ENCODE results near the gene NAA60. TPM values are rescaled to one million over a fixed set of nuclear protein-coding genes. Genes with fewer than 3 reads are reported as not detected.

Gene NAA60
- polyA plus RNA-seq, 1 donor (not counting 4 experiments of a cell fraction or from before 2014, with no cell fraction given) = 30.3 TPM

GRCh38 chr16:3510416-3510815, 66.9 kb downstream of the NAA60 start:
- H3K27me3 ChIP-seq (ENCODE audit: control insufficient read depth, extremely low read depth, insufficient read depth, low read length) = no peaks in the 10 kb centered on the region
- no peaks in the 10 kb centered on the region for H3K9me1 ChIP-seq (ENCODE audit: control insufficient read depth, extremely low read depth, insufficient read depth, low read length)
- H2AFZ ChIP-seq (ENCODE audit: control insufficient read depth, low read length) = no peak overlapping the region
- FAIRE-seq (no peak), DNase-seq (ENCODE audit: low read depth, low spot score) (no peak)
- H3K9ac ChIP-seq (ENCODE audit: control insufficient read depth, extremely low read depth, insufficient read depth, low read length) = no peak overlapping the region
- peaks cover 8 to 15% of the 10 kb centered on the region in 2 experiments for H3K36me3 ChIP-seq (ENCODE audit: control insufficient read depth in 2 of 2, extremely low read depth in 1 of 2, insufficient read depth in 2 of 2, low read length in 2 of 2)
- H3K4me2 ChIP-seq (ENCODE audit: control insufficient read depth, extremely low read depth, insufficient read depth, low read depth, low read length) = no peak overlapping the region
- no peak overlapping the region for H3K4me3 ChIP-seq (ENCODE audit: control insufficient read depth in 2 of 3, extremely low read depth in 1 of 3, insufficient read depth in 2 of 3, low read depth in 1 of 3, low read length in 3 of 3)
- H3K4me1 ChIP-seq (ENCODE audit: control insufficient read depth, extremely low read depth, insufficient read depth, low read length) = peaks cover 25% of the 10 kb centered on the region
- H3K27ac ChIP-seq (ENCODE audit: control insufficient read depth, insufficient read depth, low read length) = no peak overlapping the region
- dilution Hi-C loops (cut with MboI; ENCODE audit: extremely low pct_ligation_motif_present, low sequenced_read_pairs) = no loop called here
- H3K79me2 ChIP-seq (ENCODE audit: control insufficient read depth, insufficient read depth, low read length) = no peaks in the 10 kb centered on the region
- H4K20me1 ChIP-seq (ENCODE audit: control insufficient read depth, extremely low read depth, insufficient read depth, low read length) = peaks cover 4% of the 10 kb centered on the region
- TF ChIP-seq EZH2 (IDR thresholded peaks at IDR 0.05; ENCODE audit: low read length) = no peak
- no peak for TF ChIP-seq CTCF (optimal IDR thresholded peaks at IDR 0.05 in 1 of 3, IDR thresholded peaks at IDR 0.05 in 1 of 3, conservative IDR thresholded peaks at IDR 0.05 in 1 of 3; ENCODE audit: extremely low read depth in 1 of 3, insufficient read depth in 2 of 3, low read length in 3 of 3)
- no peaks in the 10 kb centered on the region for H3K9me3 ChIP-seq (ENCODE audit: control insufficient read depth, low read depth, low read length)

GRCh38 chr16:3511286-3512180, 68.1 kb downstream of the NAA60 start:
- dilution Hi-C loops (cut with MboI; ENCODE audit: extremely low pct_ligation_motif_present, low sequenced_read_pairs) = no loop called here
- Histone ChIP-seq H3K9ac (ENCODE audit: control insufficient read depth, extremely low read depth, insufficient read depth, low read length) (no peak overlapping the region), H4K20me1 (ENCODE audit: control insufficient read depth, extremely low read depth, insufficient read depth, low read length) (peaks cover 4% of the 10 kb centered on the region), H3K36me3 (ENCODE audit: control insufficient read depth in 2 of 2, extremely low read depth in 1 of 2, insufficient read depth in 2 of 2, low read length in 2 of 2) (peaks cover 9 to 14% of the 10 kb centered on the region in 2 experiments), H3K4me1 (ENCODE audit: control insufficient read depth, extremely low read depth, insufficient read depth, low read length) (peaks cover 25% of the 10 kb centered on the region), H3K4me3 (ENCODE audit: control insufficient read depth in 2 of 3, extremely low read depth in 1 of 3, insufficient read depth in 2 of 3, low read depth in 1 of 3, low read length in 3 of 3) (no peak overlapping the region), H3K9me3 (ENCODE audit: control insufficient read depth, low read depth, low read length) (no peaks in the 10 kb centered on the region), H3K9me1 (ENCODE audit: control insufficient read depth, extremely low read depth, insufficient read depth, low read length) (no peaks in the 10 kb centered on the region), H3K4me2 (ENCODE audit: control insufficient read depth, extremely low read depth, insufficient read depth, low read depth, low read length) (no peak overlapping the region), H3K27me3 (ENCODE audit: control insufficient read depth, extremely low read depth, insufficient read depth, low read length) (no peaks in the 10 kb centered on the region), H3K79me2 (ENCODE audit: control insufficient read depth, insufficient read depth, low read length) (no peaks in the 10 kb centered on the region), H3K27ac (ENCODE audit: control insufficient read depth, insufficient read depth, low read length) (no peak overlapping the region), H2AFZ (ENCODE audit: control insufficient read depth, low read length) (no peak overlapping the region)
- FAIRE-seq (no peak), DNase-seq (ENCODE audit: low read depth, low spot score) (no peak)
- no peak for TF ChIP-seq CTCF (optimal IDR thresholded peaks at IDR 0.05 in 1 of 3, IDR thresholded peaks at IDR 0.05 in 1 of 3, conservative IDR thresholded peaks at IDR 0.05 in 1 of 3; ENCODE audit: extremely low read depth in 1 of 3, insufficient read depth in 2 of 3, low read length in 3 of 3)
